Measurements from ENCODE around the gene MEGF11. TPM values are rescaled to one million over a fixed set of nuclear protein-coding genes. Genes with fewer than 3 reads are reported as not detected.
A peak's percentile ranks its signal among the peaks of the same experiment; 100 is the strongest.

The MEGF11 gene
- total RNA-seq, 1 experiment from 2014 or later = 0.02 TPM

- DNase-seq (ENCODE audit: low read depth) = peak; percentile 8
These were observed 277.4 kb downstream of the MEGF11 start for GRCh38 chr15:65976196-65976595.

DNA sequence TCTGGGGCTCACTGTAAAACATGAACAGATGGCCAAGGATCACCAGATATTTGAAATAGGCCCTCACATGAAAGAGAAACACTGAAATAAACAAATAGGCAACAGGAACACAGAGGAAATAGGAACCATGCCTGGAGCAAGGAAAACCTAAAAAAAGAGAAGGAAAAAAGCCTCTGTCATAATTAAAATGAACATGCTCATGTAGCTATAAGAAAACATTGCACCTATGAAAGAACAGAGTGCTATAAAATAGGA, 281.9 kb downstream of the MEGF11 start:
- no peak for DNase-seq (ENCODE audit: low read depth)

DNA sequence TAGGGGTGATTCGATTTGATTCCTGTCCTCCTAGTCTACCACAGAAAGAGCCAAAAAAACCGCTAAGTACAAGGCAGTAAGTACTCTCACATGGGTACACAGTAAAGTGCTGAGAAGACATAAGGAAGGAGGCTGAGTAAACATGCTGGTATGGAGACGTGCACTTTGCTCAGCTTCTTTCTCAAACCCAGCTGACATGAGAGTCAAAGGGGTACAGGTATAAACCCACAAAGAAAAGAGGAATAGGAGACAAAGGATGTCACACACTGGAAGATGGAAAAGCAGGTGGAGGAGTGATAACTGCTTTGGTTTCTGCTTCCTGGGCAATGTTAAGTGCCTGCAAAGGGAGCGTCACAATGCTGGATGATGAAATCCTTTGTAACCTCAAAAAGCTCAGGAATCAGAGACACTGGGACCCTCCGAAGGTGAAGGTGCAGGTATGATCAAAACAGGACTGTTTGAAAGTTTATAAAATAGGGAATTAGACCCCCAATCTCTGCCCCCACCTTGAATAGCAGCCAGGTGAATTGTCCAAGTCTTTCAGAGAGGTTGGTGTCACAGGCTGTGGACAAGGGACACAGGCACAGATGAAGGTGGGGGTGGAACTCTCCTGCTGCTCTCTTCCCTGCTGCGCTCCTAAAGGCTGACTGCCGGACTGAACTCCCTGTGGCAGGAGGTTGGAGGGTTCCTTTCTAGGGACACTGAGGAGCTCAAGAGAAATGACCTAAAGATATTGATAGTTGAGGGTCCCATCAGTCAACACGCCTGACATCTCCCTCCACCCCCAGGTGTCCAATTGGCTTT, 282.4 kb downstream of the MEGF11 start:
- DNase-seq (ENCODE audit: low read depth) = no peak

DNA sequence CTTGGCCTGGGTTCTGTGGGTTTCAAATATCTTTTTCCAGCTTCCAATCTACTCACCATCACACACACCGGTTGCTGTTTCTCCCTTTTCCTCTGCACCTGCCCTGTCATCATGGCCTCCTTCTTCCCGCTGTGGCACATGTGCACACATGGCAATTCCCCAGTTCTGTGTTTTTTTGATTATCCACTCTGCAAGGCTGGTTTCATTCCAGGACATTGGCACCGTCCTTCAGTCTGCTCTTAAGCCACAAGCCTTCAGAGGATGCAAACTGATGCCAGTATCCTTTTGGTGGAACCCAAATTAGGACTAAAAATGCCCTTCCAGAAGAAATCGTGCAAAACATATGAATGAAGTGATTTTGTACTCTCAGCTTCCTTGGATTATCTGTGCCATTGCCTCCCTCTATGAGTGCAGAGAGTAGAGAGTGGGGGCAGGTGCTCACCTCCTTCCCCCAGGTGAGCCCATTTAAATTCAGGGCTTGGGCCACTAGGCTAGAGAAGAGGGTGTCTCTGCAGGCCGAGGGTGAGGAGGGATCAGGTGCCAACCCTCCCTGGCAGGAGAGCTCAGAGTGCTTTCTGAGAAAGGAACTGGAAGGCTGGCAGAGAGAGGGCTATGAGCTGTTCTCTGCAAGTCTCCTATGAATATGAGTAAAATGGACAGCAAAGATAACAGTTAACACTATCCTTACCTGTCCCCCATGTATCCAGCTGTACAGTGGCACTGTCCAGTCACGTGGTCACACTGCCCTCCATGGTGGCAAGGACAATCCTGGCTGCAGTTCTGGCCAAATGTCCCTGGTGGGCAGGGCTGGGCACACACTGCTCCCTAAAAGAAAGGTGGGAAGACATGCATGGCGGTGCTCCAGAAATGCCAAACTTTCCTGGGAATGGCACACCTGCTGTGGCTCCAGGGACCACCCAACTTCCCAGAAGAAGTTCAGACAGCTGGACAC, 283.4 kb downstream of the MEGF11 start:
- DNase-seq (ENCODE audit: low read depth) = no peak

DNA sequence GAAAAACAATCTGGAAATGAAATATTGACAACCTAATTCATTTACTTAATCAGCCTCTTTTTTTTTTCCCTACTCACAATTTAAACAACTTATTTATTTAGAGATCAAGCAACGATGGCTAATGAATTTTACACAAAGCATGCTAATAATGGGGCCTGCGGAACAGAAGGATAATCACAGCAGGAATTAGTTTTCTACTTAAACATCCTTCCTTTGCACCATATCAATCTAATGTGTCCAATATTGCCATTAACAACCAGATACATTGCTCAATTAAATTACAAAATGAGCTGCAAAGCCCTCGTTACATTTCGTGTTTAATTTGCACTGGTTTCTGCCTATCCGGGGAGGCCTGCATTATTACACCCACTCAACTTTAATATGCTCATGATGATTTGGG, 285.0 kb downstream of the MEGF11 start:
- DNase-seq (ENCODE audit: low read depth) = no peak

- DNase-seq (ENCODE audit: low read depth) = no peak
These were observed 288.6 kb downstream of the MEGF11 start for GRCh38 chr15:65964792-65965433.

- no peak for DNase-seq (ENCODE audit: low read depth)
These were observed 289.6 kb downstream of the MEGF11 start for GRCh38 chr15:65963911-65964482.

DNA sequence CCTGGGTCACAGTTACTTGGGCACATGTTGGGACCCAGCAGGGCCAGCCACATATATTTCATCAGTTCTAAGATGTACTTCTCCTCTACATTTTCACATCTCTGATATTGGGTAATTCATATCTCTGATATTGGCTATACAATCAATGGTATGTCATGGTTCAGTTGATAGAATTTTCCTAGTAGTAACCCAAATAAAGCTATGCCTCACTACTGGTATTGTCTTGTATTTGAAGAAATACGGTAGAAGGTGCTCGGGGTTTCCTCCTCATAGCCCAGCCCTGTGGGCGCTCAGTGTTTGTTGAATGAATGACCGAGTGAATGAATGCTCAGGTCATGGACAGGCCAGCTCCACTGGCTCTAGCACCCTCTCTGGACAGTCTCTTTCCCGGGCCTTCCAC, 290.2 kb downstream of the MEGF11 start:
- no peak for DNase-seq (ENCODE audit: low read depth)

DNA sequence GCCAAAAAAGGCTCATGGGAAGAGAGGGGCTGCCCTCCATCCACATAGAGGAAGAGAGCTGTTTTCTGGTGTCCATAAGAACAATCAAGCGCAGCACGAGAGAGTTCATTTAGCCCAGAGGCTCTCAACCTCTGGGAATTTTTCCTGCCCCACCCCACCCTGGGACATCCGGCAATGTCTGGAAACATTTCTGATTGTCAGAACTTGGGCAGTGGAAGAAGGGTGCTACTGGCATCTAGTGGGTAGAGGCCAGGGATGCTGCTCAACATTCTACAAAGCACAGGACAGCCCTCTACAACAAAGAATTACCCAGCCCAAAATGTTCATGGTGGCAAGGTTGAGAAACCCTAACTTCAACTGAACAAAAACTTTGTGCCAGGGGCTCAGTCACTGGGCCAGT, 291.4 kb downstream of the MEGF11 start:
- DNase-seq (ENCODE audit: low read depth) = peak; percentile 30

DNA sequence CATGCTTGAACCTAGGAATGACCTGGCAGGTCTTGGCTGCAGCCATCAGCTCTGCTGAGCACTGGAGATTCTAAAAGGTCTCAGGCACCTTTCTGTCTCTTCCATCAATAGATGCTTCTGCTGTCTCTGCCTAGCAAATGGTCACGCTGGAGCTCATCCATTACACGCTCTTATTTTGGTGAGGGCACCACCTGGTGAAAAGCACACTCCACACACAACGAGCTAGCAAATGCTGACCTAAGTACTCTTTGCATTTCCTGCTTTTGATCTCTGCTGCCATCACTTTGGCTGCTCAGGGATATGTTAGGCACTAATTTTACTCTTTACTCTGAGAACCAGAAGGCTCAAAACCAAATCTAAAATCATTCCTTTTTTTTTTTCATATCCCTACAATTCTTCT, 293.0 kb downstream of the MEGF11 start:
- DNase-seq (ENCODE audit: low read depth) = no peak

- no peak for DNase-seq (ENCODE audit: low read depth)
These were observed 294.7 kb downstream of the MEGF11 start for GRCh38 chr15:65958835-65959234.

DNA sequence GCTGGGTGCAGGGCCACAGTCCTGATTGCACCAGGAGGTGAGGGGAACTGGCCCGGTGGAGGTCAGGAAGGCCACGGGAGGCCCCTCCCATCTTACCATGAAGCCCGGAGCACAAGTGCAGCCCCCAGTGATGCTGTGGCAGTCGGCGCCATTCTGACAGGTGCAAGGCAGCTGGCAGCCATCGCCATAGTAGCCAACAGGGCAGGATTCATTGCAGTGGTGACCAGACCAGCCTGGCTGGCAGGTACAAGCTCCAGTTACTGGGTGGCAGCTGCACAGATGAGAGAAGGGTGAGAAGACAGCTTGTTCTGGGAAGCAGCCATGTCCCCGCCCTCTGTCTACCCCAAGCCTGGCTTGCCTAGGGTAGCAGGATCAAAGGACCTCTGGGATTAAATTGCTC, 296.1 kb downstream of the MEGF11 start:
- DNase-seq (ENCODE audit: low read depth) = no peak

DNA sequence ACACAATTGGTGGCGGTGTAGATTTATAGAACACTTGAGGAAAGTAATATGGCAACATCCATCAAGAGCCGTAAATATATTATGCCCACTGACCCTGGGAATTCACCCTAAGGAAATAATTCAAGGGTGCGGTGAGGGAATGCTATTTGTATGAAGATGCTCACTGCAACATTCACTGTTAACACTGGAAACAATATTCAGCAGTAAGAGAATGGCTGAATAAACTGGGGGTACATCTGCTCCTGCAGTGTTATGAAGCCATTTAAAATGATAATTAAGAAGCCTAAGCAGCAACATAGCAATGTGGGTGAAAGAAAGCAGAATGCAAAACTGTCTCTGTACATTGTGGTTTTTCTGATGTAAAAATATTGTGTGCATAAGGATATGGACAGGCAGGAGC, 296.7 kb downstream of the MEGF11 start:
- no peak for DNase-seq (ENCODE audit: low read depth)

GRCh38 chr15:65956307-65956706, 297.2 kb downstream of the MEGF11 start:
- DNase-seq (ENCODE audit: low read depth) = no peak

GRCh38 chr15:65954289-65954741, 299.2 kb downstream of the MEGF11 start:
- DNase-seq (ENCODE audit: low read depth) = peak; percentile 90

DNA sequence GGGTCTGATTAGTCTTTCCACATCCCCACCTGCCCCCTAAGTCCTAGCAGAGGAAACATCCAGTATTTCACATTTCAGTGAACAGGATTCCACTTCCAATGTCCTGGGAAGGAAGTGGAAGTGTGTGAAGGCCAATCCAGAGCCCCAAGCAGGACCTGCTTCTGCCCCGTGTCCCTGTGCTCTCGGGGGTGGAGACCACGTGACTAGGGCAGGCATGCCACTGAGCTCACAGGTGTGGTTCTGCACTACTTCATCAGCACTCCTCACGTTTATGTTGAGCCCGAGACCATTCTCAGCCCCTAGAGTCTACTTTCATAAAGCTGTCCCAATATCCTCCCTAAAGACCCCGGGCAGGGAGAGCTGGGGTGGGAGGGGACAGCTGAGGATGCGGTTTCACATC, 299.9 kb downstream of the MEGF11 start:
- DNase-seq (ENCODE audit: low read depth) = no peak

- DNase-seq (ENCODE audit: low read depth) = peak; percentile 55
These were observed 301.0 kb downstream of the MEGF11 start for GRCh38 chr15:65952391-65953053.

GRCh38 chr15:65951007-65951406, 302.5 kb downstream of the MEGF11 start:
- DNase-seq (ENCODE audit: low read depth) = no peak

DNA sequence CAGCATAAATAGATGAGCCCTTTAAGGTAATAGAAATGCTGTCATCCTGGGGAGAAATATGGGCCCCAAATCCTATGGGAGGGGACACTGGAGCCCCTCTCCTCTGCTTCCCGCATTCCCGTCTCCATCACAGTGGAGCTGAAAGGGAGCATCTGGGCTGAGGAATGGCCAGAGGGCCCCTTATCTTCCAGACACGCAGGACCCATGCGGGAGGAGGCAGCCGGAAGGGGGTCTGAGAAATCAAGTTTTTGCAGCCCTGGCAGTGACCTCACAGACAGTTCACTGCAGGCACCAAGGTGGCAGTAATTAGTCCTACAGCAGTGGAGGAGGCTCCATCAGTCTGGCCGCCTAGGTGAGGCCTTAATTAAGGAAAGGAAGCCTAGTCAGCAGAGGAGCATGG, 304.1 kb downstream of the MEGF11 start:
- no peak for DNase-seq (ENCODE audit: low read depth)

- no peak for DNase-seq (ENCODE audit: low read depth)
These were observed 304.5 kb downstream of the MEGF11 start for GRCh38 chr15:65949011-65949410.

GRCh38 chr15:65948383-65948782, 305.2 kb downstream of the MEGF11 start:
- DNase-seq (ENCODE audit: low read depth) = no peak

DNA sequence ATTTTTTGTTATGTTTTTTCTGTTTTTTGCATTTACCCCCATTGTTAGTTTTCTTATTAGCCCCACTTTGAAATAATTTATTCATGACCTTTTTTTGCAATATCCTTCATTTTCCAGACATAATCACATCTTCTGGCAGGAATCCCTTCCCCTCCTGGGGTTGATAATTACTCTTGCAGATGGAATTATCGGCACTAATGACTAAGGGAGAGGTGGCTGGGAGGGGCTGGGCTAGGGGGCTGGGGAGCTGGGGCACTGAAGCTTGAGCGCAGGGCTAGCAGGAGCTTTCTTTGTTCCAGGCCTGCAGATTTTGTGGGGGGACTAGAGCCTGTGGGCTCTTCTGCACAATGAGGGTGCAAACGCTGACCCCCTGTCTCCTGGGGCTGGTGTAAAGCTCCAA, 306.5 kb downstream of the MEGF11 start:
- no peak for DNase-seq (ENCODE audit: low read depth)
